ENCODE results near the gene GVQW3.
A peak's percentile ranks its signal among the peaks of the same experiment; 100 is the strongest.

GVQW3 gene

DNA sequence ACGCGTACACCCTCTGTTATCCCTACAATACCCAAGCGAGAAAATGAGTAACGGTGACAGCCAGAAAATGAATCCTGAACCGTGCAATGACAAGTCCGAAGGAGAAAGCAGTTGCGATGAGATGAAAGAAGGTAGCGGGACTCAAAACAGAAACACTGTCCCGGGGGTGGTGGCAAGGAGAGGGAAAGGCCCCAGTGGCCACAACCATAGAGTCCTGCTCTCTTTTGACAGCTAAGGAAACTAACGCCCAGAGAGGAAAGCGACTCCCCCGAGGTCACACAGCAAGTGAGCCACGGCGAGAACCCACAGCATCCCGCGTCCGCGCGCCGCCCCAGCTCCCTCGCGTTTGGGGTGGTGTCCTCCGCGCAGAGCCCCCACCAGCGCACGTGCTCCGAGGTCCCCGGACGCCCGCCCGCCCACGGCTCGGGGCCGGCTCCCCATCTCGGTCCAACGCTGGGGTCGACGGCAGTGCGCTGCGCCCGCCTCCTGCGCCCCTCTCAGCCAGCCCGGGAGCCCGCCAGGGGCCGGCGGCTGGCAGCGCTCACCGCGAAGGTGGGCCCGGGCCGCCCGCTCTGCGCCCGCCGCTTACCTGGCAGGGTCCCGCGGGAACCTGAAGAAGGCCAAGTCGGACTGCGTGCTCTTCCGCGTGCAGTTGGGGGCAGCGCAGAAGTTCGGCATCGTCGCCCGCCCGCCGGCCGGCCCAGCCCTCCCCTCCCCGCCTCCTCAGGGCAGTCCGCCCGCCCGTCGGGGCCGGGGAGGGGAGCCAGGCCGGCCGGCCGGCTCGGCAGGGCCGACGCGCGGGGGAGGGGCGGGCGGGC, 755 bp upstream of the GVQW3 start (continued):
- no peak for TF ChIP-seq BCL6B (tag by site-specific recombination; IDR thresholded peaks at IDR 0.05)
- TF ChIP-seq ZNF37A (tag by site-specific recombination; IDR thresholded peaks at IDR 0.05), result no peak
- no peak for TF ChIP-seq ZNF366 (tag by site-specific recombination; conservative IDR thresholded peaks at IDR 0.05)
- no peak for TF ChIP-seq KLF1 (tag by site-specific recombination; IDR thresholded peaks at IDR 0.05)
- no peak for TF ChIP-seq MZF1 (tag by site-specific recombination; IDR thresholded peaks at IDR 0.05; ENCODE audit: borderline replicate concordance)
- TF ChIP-seq GLIS2 (tag by site-specific recombination; IDR thresholded peaks at IDR 0.05), result 0 out of 2 replicates have a peak, but pooled peaks have one; percentile 21
- no peak for TF ChIP-seq ZNF626 (tag by site-specific recombination; IDR thresholded peaks at IDR 0.05)
- no peak for TF ChIP-seq ZIC2 (tag by site-specific recombination; IDR thresholded peaks at IDR 0.05)
- no peak for TF ChIP-seq HOXD13 (CRISPR knock-in tag; IDR thresholded peaks at IDR 0.05; ENCODE audit: borderline replicate concordance)
- no peak for TF ChIP-seq REPIN1 (tag by site-specific recombination; IDR thresholded peaks at IDR 0.05; ENCODE audit: low read depth)
- TF ChIP-seq ZEB2 (tag by site-specific recombination; IDR thresholded peaks at IDR 0.05), result no peak
- no peak for TF ChIP-seq ZNF664 (tag by site-specific recombination; IDR thresholded peaks at IDR 0.05)
- TF ChIP-seq ZNF596 (tag by site-specific recombination; IDR thresholded peaks at IDR 0.05), result no peak
- TF ChIP-seq, protein P1, sequence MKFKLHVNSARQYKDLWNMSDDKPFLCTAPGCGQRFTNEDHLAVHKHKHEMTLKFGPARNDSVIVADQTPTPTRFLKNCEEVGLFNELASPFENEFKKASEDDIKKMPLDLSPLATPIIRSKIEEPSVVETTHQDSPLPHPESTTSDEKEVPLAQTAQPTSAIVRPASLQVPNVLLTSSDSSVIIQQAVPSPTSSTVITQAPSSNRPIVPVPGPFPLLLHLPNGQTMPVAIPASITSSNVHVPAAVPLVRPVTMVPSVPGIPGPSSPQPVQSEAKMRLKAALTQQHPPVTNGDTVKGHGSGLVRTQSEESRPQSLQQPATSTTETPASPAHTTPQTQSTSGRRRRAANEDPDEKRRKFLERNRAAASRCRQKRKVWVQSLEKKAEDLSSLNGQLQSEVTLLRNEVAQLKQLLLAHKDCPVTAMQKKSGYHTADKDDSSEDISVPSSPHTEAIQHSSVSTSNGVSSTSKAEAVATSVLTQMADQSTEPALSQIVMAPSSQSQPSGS (tag by site-specific recombination; IDR thresholded peaks at IDR 0.05; ENCODE audit: low read depth), result no peak
- no peak for TF ChIP-seq ZNF302 (tag by site-specific recombination; IDR thresholded peaks at IDR 0.05; ENCODE audit: low read depth)
- TF ChIP-seq ZFP37 (tag by site-specific recombination; IDR thresholded peaks at IDR 0.05), result 0 out of 2 replicates have a peak, but pooled peaks have one; percentile 33
- TF ChIP-seq YY2 (tag by site-specific recombination; IDR thresholded peaks at IDR 0.05), result no peak
- TF ChIP-seq ZNF654 (tag by site-specific recombination; IDR thresholded peaks at IDR 0.05; ENCODE audit: low read depth), result no peak
- peak; percentile 35 for TF ChIP-seq ZNF335 (tag by site-specific recombination; conservative IDR thresholded peaks at IDR 0.05)

GRCh38 chr11:76382209-76382608, 1.1 kb downstream of the GVQW3 start:
- no peak overlapping the region for H3K27ac ChIP-seq (ENCODE audit: extremely low read depth, low read depth, low read length)
- H3K4me3 ChIP-seq (ENCODE audit: low read depth, low read length), result no peak overlapping the region
- H3K36me3 ChIP-seq (ENCODE audit: control insufficient read depth in 2 of 2, insufficient read depth in 1 of 2, low read length in 2 of 2), result peaks cover 0 to 4% of the 10 kb centered on the region in 2 experiments; a peak in 1 of 3 replicates
- H3K4me1 ChIP-seq (ENCODE audit: control insufficient read depth, insufficient read depth, low read length), result no peaks in the 10 kb centered on the region
- H3K9me3 ChIP-seq (ENCODE audit: control insufficient read depth, insufficient read depth, low read depth, low read length), result no peaks in the 10 kb centered on the region
- POLR2A ChIA-PET, result no interaction called here
- CTCF ChIA-PET, result interaction anchor here (0.6 to 1.4 kb wide), 4 partner anchors 38 to 850 kb away, joined by 4 to 6 read pairs (median 6); no protein-coding TSS in a partner anchor
- TF ChIP-seq SCRT2 (tag by site-specific recombination; IDR thresholded peaks at IDR 0.05) (0 out of 2 replicates have a peak, but pooled peaks have one; percentile 29), GLIS1 (tag by site-specific recombination; IDR thresholded peaks at IDR 0.05) (peak; percentile 27; the same call in 1 of the 2 replicates), ZIC2 (tag by site-specific recombination; IDR thresholded peaks at IDR 0.05) (0 out of 2 replicates have a peak, but pooled peaks have one; percentile 17), ZNF391 (tag by site-specific recombination; IDR thresholded peaks at IDR 0.05; ENCODE audit: borderline replicate concordance, low read depth) (no peak)
- TF ChIP-seq, protein P2, sequence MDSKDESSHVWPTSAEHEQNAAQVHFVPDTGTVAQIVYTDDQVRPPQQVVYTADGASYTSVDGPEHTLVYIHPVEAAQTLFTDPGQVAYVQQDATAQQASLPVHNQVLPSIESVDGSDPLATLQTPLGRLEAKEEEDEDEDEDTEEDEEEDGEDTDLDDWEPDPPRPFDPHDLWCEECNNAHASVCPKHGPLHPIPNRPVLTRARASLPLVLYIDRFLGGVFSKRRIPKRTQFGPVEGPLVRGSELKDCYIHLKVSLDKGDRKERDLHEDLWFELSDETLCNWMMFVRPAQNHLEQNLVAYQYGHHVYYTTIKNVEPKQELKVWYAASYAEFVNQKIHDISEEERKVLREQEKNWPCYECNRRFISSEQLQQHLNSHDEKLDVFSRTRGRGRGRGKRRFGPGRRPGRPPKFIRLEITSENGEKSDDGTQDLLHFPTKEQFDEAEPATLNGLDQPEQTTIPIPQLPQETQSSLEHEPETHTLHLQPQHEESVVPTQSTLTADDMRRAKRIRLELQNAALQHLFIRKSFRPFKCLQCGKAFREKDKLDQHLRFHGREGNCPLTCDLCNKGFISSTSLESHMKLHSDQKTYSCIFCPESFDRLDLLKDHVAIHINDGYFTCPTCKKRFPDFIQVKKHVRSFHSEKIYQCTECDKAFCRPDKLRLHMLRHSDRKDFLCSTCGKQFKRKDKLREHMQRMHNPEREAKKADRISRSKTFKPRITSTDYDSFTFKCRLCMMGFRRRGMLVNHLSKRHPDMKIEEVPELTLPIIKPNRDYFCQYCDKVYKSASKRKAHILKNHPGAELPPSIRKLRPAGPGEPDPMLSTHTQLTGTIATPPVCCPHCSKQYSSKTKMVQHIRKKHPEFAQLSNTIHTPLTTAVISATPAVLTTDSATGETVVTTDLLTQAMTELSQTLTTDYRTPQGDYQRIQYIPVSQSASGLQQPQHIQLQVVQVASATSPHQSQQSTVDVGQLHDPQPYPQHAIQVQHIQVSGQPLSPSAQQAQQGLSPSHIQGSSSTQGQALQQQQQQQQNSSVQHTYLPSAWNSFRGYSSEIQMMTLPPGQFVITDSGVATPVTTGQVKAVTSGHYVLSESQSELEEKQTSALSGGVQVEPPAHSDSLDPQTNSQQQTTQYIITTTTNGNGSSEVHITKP (tag by site-specific recombination; IDR thresholded peaks at IDR 0.05), result peak; percentile 83
- TF ChIP-seq, protein P3, sequence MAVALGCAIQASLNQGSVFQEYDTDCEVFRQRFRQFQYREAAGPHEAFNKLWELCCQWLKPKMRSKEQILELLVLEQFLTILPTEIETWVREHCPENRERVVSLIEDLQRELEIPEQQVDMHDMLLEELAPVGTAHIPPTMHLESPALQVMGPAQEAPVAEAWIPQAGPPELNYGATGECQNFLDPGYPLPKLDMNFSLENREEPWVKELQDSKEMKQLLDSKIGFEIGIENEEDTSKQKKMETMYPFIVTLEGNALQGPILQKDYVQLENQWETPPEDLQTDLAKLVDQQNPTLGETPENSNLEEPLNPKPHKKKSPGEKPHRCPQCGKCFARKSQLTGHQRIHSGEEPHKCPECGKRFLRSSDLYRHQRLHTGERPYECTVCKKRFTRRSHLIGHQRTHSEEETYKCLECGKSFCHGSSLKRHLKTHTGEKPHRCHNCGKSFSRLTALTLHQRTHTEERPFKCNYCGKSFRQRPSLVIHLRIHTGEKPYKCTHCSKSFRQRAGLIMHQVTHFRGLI (tag by site-specific recombination; IDR thresholded peaks at IDR 0.05), result no peak
